Amniotic stem cell (primary cell): ENCODE results near the gene MSRB3.
A peak's percentile ranks its signal among the peaks of the same experiment; 100 is the strongest.

Experiments used
- DNase-seq: peaks from one replicate; lab custom pipeline; 2025; lab: John Stamatoyannopoulos, UW

MSRB3 gene

GRCh38 chr12:65325183-65325582 is 46.7 kb downstream of the MSRB3 start:
- no peak for DNase-seq

DNA sequence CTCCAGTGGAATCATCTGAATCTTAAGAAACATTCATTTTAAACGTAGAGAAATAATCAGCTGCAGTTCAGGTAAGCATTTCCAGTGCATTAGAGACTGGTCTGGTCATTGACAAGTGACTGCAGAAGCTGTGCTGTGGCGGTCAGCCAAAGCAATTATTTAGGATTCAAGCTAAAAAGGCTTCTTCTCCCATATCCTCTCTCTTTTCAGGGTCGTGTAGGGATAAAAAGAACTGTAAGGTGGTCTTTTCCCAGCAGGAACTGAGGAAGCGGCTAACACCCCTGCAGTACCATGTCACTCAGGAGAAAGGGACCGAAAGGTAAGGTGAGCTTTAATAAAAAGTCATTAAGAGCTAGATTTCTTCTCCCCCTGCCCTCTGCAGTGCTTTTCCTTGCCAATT is 48.1 kb downstream of the MSRB3 start:
- no peak for DNase-seq

- no peak for DNase-seq
Measured at GRCh38 chr12:65327207-65328076, 49.0 kb downstream of the MSRB3 start.

DNA sequence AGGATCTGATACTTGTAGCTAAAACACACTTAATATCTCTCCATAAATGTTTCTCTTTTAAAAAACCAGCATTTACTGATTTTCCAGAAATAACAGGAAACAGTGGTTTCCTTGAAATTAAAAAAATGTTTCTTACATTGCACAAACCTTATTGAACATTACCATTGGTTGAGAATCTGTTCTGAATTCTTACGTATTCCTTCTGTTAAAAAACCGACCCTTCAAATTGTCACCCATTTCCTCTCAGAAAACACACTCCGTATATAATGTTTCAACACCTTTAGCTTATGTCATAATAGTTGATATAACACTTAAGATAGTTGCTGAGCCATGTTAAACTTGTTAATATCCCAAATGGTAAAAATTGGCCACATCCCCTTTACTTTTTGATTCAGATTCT is 51.2 kb downstream of the MSRB3 start:
- DNase-seq: no peak

GRCh38 chr12:65330331-65330730 is 51.8 kb downstream of the MSRB3 start:
- no peak for DNase-seq

DNA sequence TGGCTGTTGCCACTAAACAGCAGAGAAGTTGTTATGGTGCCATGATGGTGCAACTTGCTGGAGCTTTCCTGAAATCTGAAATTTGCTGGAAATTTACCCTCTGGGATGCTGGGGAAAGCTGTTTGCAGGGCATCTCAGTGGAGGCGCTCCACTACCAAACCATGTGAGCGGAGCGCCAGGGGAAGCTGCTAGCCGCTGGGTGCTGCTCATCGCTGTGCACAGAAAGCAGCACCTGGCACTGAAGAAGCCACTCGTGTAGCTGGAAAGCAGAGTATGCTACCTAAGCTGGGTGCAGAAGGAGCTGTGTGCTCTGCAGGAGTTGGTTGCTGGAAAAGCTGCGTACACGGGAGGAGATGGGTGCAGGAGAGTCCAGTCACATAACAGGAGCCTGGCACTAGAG is 53.0 kb downstream of the MSRB3 start:
- no peak for DNase-seq

GRCh38 chr12:65333649-65334048 is 55.2 kb downstream of the MSRB3 start:
- DNase-seq: no peak

- no peak for DNase-seq
Measured at GRCh38 chr12:65334521-65334920, 56.0 kb downstream of the MSRB3 start.

GRCh38 chr12:65335021-65335714 is 56.7 kb downstream of the MSRB3 start:
- peak; percentile 34 for DNase-seq

DNA sequence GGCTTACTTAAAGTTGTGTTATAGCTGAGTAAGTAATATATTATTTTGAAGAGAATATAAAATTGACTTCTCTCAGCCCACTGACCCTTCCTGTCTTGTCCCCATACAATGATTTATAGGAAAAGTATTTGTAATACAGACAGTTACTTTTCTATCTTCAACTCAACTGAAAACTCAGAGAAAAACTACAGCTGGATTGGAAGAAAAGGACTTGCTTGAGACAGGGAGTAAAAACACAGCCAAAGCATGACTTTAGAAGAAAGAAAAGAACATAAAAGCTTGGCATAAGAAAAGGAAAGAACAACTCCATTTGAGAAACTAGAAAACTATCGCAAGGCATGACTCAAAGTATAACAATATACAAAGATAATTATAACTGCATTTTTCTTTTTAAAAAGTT is 57.5 kb downstream of the MSRB3 start:
- no peak for DNase-seq

DNA sequence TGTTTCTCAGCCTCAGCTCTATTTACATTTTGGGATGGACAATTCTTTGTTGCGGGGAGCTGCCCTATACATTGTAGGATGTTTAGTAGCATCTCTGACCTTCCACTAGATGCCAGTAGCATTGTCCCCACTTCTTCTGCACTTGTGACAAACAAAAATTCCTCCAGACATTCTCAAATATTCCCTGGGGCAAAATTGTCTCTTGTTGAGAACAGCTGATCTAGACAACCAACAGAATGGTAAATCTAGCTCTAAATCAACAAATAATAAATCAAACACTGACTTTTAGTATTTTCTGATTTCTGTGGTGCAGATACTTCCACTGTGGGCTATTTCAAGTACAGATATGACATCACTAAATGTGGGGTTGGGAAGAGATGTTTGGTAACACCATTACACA is 60.7 kb downstream of the MSRB3 start:
- no peak for DNase-seq

DNA sequence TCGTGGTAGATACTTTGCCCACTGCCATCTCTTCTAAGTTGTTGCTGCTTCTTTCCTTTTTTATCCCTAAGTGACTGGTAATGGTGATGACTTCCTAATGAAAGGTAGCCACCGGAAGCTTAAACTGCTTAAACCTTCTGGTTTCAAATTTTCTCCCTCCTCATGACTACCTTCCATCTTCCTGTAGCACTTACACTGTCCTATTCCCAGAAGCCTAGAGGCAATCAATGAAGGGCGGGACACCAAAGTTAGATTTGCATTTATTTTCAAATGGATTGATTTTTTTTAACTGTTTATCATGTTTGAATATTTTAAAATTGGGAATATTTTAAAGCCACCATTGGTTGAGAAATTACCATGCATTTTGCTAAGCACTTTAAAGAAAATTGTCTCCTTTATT is 64.7 kb downstream of the MSRB3 start:
- no peak for DNase-seq

- DNase-seq: no peak
Measured at GRCh38 chr12:65343801-65344200, 65.3 kb downstream of the MSRB3 start.

DNA sequence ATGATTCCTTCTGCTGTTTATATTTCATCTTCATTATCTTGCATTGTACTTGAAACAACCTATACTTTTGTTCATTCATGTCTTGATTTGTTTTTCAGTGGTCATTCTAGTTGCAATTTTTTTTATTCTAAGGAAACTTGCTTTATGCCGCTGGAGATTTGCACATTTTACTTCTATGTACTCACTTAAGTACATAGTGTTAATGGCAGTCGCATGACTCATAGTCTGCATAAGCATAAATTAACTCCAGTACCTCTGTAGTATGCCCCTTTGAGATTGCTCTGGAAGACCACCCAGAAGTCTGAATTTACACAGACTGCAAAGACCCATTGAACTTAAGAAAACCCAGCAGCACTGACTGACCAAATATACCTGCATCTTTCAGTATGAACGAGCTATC is 77.0 kb downstream of the MSRB3 start:
- no peak for DNase-seq

GRCh38 chr12:65362234-65363031 is 84.0 kb downstream of the MSRB3 start:
- no peak for DNase-seq

DNA sequence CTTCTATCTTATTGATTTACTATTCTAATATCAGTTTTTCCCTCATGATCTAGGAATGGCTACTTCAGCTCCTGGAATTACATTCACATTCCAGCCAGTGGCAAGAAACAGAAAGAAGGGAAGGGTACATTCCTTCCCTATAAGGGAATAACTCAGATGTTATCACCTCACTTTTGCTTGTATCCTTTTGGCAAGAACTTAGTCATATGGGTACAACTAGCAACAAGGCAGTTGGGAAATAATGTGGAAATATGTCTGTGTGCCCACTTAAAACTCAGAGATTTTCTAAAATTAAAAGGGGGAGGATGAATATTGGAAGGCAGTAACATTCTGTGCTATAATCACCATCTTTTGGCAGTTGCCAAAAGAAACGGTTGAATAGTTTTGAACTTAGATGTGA is 85.6 kb downstream of the MSRB3 start:
- DNase-seq: peak; percentile 11

DNA sequence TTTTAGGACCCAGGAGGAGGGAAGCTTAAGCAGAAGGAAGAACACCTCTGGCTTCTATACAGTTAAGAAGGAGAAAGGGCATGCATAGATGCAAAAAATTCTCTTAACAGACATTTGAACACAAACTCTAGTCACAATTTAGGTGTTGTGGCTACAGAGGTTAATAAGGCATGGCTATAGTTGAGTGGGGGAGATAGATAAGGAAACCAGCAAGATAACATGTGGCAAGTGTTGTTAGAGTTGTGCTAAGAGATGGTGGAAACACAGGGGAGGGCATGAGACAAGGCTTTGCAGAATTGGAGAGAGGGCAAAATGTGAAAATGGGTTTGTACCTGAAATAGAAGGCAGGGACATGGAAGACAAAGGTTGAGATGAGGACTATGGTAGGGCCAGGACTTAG is 88.9 kb downstream of the MSRB3 start:
- DNase-seq: no peak

DNA sequence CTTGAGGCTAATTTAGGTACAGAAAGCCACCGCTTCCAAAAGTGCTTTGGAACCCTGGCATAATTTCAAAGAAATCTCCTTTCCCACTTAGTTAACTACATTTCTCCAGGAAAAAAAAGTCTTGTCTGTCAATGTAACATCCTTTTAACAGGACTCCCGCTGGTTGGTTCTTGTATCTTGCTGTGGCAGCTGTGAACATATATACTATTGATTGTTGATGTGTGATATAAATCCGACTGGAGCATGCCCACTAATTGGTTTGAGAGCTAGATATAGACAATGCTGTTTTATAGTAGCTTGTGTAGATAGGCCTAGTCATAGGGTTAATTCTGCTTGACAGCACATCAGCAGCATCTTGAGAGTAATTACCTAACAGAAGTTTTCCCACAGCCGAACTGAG is 89.6 kb downstream of the MSRB3 start:
- no peak for DNase-seq

GRCh38 chr12:65372574-65372973 is 94.1 kb downstream of the MSRB3 start:
- DNase-seq: no peak

DNA sequence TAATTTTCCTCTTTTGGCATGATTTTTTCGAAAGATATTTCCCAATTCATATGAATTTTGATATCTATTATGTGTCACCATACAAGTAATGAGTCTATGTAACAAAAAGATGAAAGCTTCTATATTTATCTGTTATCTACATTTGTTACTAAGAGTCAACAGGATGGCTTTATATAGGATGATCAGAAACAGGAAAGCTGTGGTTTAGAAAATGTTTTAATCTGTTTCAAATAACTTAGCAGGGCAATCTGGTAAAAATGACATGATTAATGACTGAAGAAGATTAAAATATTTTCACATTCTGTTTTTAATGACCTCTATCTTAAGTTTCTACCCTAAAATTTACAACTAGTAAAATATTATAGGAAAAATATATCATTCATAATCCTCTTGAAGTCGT is 105.8 kb downstream of the MSRB3 start:
- DNase-seq: no peak

DNA sequence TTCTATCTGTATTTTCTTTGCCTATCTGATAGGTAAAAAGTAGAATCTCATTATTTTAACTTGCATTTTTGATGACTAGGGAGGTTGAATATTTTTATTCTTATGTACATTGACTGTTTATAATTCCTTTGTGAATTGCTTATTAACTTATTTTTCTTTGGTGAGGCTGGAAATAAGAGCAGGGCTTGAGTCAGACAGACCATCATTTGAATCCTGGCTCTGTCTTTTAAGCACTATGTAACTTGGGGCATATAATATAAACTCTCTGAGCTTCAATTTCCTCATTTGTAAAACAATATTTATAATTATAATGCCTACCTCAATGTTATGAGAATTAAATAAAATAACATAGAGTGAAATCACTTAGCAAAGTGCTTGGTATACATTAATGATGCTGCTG is 108.9 kb downstream of the MSRB3 start:
- DNase-seq: no peak

DNA sequence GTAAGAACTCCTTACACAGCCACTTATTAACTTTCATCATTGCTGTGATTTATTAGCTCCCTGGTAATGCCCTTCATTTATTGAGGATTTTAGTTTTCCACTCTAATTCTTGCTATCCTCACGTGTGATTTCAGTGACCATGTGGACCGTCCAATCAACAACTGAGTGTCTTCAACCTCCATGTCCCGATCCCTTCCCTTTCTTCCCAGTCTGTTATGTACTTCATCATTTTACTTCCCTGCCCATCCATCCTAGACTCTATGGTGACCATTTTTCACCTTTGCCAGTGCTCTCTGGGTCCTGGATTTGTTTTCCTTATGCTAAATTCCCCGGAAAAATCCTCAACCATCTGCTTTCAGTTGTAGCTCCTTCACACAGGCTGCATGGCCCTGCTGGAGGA is 111.0 kb downstream of the MSRB3 start:
- no peak for DNase-seq

DNA sequence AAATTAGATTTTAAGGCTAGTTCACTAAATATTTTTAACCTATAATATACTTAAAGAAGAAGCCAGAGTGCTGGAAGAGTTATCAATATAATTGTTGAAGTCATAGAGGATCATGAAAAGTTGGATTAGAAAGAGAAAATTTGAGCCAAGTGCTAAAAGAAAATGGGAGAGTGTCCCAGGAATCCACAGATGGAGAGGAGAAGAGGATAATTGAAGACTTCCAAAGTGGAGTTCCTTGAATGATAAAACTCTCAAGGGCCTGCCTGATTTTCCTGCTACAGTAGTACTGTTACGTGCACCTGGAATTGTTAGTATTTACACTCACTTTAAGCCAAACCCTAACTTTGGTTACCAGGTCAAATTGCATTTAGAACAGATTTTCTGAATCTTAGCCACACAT is 113.2 kb downstream of the MSRB3 start:
- DNase-seq: no peak
